GM19240 (cell line): ENCODE results near the gene ANKZF1.
"Not testable (repeated sequence)": the region's sequence is repeated elsewhere in the genome, so short reads cannot be mapped to it uniquely, and the experiment has no call there.

ENCODE experiments used
- DNase-seq: peaks from one replicate; pipeline ENCODE4 v3.0.0; 2011; ENCODE audit warnings: low spot score; ENCODE audit not compliant: insufficient read length

Gene ANKZF1

DNA sequence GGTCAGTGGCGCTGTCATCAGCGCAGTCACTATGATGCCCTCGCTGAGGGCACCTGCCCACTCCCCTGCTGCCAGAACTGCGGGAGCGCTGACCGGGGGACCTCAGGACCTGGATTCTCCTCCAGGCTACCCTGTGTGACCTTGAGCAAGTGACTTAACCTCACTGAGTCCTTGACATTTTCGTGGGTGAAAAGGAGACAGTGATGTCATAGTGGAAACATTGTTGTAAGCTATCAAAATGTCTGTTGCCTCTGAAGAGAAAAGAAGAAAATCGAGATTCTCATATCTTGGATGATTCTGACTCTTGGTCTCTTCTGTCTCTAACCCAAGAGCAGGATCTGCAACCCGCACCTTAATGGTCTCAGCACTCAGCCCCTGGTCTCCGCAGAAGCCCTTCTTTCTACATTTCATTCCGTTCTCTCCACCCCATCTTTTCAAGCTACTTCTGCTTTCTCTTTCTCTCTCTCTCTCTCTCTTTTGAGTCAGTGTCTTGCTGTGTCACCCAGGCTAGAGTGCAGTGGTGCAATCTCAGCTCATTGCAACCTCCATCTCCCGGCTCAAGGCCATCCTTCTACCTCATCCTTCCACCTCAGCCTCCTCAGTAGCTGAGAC, 25.1 kb downstream of the ANKZF1 start:
- no peak for DNase-seq

GRCh38 chr2:219258942-219259341, 29.3 kb downstream of the ANKZF1 start:
- not testable (repeated sequence) for DNase-seq

DNA sequence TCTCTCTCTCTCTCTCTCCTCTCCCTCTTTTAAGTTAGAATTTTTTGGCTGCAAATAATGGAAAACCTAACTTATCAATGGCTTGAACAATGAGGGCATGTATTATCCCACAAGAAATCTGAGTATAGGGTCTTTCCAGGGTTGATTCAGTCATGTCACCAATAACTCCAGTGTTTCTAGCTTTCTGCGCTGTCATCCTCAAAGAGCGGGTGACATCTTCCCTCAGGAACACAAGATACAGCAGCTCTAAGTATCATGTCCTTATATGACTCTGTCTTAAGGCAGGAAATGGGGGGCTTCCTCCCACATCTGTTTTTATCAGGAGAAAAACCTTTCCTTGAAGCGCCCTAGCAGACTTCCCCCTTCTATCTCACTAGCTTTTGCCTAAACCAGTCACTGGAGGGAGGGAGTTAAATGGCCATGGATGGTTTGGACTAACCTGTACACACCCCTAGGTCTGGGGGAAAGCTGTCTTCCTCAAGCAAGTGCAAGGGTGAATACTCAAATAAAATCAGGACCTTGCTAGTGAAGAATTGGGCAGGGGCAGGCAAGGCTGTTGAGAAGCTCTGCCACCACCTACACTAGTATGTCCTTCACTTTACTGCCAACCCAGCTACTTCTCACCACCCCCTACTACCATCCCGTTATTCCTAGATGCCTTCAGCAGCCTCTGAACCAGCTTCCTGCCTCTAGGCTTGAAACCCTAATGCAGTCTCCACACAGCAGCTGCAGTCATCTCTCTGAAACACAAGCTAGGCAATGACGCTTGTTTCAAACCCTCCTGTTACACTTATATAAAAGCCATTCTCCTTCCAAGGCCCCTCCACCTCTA, 31.6 kb downstream of the ANKZF1 start:
- DNase-seq: no peak

GRCh38 chr2:219266232-219266631, 36.6 kb downstream of the ANKZF1 start:
- no peak for DNase-seq

DNA sequence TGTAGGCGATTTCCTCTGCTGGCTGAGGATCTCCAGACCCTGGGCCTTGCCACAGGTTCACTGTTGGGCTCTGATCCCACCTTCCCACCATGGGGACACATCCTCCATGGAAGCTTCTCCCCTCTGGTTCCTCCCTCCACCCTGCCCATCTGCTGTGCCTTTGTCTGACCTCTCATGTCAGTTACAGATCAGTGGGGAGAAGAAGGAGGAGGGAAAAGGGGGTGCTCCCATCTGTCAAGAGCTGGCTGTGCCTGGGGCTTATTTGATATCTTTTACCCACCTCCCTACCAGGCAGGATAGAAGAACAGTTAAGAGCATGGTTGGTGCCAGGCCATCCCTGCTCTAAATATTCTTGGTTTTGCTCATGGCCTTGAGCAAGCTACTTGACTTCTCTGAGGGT, 37.3 kb downstream of the ANKZF1 start:
- DNase-seq: no peak

DNA sequence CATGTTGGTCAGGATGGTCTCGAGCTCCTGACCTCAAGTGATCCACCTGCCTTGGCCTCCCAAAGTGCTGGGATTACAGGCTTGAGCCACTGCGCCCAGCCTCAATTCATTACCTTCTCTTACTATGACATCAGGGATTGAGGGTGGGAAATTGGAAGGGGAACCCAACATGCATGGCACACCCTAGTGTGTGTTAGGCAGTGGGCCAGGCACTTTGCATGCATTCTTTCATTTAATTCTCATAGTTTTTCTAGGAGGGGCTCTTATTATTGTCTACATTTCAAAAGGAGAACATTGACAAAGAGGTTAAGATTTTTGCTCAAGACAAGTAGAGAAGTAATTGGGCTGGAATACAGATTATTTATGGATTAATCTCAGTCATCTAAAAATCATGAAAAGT, 38.7 kb downstream of the ANKZF1 start:
- no peak for DNase-seq

- no peak for DNase-seq
These were observed 39.9 kb downstream of the ANKZF1 start for GRCh38 chr2:219269362-219270054.

DNA sequence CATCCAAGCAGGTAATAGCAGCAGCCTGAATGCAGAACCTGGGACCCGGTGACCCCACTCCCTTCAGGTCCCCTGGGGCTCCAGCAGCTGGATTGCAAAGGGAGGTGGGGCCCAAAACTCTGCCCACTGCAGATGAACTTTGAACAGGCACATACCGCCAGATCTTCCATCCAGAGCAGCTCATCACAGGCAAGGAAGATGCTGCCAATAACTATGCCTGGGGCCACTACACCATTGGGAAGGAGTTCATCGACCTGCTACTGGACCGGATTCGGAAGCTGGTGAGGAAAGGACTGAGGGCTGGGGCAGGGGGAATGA, 40.4 kb downstream of the ANKZF1 start:
- DNase-seq: no peak

DNA sequence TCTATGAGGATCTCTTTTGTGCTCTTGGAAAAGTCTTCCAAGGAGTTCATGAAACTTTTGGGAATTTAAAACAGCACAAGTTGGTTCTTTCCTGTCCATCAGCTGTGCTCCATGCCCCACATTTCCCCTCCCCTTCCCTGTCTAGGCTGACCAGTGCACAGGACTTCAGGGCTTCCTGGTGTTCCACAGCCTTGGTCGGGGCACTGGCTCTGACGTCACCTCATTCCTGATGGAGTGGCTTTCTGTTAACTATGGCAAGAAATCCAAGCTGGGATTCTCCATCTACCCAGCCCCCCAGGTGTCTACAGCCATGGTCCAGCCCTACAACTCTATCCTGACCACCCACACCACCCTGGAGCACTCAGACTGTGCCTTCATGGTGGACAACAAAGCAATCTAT, 41.4 kb downstream of the ANKZF1 start:
- no peak for DNase-seq

DNA sequence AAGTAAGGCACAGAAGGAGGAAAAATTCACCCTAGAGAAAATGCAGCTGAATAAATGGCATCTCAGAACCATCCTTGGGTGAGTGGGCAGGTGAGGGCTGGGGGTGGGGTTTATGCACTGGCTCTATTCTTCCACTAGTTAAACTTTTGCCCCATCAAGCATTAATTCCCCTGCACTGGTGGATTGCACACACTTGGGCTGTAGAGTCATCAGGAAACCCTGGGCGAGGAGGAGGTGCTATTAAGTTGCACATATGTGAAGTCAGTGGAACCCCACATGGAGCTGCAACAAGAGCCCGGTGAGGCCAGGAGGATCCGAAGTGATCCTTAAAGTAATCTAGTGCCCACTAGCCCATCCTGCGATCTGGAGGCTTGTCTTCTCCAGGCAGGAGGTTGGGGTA, 42.8 kb downstream of the ANKZF1 start:
- DNase-seq: no peak

GRCh38 chr2:219272995-219273394, 43.4 kb downstream of the ANKZF1 start:
- DNase-seq: no peak

GRCh38 chr2:219273937-219274336, 44.3 kb downstream of the ANKZF1 start:
- DNase-seq: no peak

DNA sequence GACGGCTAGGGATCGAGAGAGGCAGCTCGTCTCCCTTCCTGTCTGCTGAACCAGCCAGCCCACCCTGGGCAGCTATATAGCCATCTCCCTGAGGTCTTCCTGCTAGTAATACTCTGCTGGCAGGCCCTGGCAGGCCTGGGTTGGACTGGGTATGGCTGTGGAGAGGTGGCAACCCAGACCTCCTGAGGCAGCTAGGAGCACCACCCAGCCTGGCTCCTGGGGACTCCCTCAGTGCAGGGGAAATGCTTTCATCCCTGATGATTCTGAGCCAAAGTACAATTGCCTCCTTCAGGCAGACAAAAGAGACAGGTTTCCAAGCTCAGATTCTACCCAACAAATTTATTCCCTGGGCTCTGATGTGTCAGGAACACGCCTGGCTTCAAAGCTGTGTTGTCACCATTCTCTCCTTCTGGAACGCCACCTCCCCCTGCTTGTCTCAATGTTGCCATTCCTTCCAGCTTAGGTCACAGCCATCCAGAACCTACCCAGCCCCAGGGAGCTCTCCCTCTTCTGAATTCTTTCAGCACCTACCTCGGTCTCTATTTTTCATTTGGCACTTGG, 44.8 kb downstream of the ANKZF1 start:
- DNase-seq: no peak

GRCh38 chr2:219277703-219278654, 48.4 kb downstream of the ANKZF1 start:
- DNase-seq: peak; percentile 69

DNA sequence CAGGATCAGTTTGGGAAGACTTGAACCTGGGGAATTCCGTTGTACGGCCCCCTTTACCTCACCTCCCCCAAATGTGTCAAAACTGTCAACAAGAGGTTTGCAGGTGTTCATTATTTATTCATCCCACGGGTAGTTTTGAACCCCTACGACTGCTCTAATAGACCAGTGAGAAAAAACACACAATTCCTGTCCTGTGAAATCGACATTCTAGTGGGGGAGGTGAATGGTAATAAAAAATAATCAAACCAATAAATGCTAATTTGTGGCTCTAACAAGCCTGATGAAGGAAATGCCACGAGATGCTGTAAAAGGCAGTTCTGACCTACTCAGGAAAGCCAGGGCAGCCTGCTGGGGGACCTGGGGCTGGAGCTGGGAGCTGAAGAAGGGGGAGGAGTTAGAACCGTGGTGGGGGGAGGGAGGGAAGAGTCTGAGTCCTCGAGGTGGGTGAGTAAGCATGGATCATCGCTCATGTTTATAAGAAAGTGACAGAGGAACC, 49.1 kb downstream of the ANKZF1 start:
- no peak for DNase-seq

- peak; percentile 100 for DNase-seq
These were observed 49.7 kb downstream of the ANKZF1 start, which contains the start of gene DNAJB2 for GRCh38 chr2:219279151-219279915. TSS of gene DNAJB2 (plus strand) at chr2:219279366. CDS start at chr2:219279834, 468 bp downstream.

DNA sequence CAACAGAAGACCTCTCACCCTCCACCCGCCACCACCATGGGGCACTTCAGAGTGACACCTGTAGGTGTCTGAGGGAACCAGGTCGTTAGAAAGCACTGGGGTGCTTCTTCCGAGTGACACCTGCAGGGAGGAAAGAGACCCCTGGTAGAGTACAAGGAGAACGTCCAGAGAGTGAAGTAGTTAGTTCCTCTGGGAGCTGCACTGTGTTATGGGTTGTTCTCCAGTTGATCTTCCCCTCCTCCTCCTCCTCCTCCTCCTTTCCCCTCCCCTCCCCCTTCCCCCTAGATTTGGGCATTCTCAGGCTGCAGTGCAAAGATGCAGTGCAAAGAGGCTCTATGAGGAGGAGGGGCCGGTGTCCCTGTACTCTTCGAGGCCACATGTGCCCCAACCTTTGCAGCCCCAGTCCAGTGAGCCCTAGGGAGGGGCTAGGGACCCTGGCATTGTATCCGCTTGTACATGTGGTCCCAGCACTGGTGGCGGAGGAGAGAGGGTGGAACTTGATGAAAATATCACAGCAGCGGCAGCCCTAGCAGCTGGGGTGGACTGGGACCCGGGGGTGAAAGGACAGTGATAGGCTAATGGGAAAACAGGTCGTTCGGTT, 50.4 kb downstream of the ANKZF1 start:
- DNase-seq: no peak

DNA sequence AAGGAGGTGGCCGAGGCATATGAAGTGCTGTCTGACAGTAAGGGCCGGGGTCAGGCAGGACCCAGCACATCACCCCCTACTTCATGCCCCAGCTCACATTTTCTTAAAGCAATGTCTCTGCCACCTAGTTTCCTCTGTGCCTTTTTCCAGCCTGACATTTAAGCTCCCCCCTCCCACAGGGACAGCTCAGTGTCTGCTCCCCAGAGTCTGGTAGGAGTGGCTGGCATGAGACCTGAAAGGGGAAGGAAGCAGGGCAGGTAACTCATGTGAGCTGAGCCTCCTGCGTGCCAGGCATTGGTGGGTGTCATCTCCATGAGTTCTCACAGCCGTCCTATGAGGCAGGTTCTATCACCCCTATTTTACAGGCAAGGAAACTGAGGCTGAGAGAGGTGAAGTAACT, 51.0 kb downstream of the ANKZF1 start:
- no peak for DNase-seq

- no peak for DNase-seq
These were observed 52.0 kb downstream of the ANKZF1 start for GRCh38 chr2:219281588-219281987.

DNA sequence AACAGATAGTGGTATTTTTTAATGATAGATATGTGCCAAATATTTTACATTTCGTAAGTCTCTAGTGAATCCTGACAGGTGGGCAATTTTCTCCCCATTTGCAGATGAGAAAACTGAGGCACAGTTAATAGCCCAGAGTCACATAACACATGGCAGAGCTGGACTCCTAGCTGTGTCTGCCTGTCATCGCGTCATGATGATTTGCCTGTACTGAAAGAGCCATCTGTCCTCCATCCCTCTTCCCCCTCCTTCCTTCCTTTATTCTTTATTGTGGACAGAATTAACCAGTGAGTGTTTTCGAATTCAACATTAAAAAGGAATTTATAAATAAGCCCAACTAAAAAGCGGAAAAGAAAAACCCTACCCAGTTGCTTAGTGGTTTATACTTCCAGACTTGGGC, 52.8 kb downstream of the ANKZF1 start:
- DNase-seq: no peak
